ENCODE results near the gene MYO15B.

Gene MYO15B

DNA sequence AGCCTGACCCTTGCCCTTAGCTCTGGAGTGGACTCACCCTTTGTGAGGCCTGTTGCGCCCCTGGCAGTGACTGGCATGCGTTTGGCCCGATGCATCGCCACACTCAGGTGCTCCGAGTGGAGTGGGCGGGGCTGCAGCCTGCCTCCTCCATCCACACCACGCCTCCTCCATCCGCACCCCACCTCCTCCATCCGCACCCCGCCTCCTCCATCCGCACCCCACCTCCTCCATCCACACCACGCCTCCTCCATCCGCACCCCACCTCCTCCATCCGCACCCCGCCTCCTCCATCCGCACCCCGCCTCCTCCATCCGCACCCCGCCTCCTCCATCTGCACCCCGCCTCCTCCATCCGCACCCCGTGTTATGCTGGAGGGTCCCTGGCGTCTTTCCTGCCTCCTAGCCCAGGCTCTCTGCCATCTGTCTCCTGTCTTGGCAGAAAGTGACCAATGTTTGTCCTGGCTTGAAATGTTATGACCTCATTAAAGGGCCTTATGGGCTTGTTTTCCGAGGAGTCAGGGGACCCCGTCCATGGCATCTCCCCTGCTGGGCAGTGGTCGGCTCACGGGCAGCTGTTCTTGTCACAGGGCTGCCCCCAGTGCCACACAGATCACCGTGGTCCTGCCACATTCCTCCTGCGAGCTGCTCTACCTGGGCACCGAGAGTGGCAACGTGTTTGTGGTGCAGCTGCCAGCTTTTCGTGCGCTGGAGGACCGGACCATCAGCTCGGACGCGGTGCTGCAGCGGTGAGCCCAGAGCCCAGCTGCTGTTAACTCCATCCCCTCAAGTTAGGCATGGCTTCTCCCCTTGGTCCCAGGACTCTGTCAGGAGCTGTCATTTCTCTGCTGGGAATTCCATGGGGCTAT, 28.7 kb upstream of the MYO15B start:
- DNase-seq (ENCODE audit: low read depth) = no peak

- no peak for DNase-seq (ENCODE audit: low read depth)
Measured at GRCh38 chr17:75559958-75560533, 27.6 kb upstream of the MYO15B start.

DNA sequence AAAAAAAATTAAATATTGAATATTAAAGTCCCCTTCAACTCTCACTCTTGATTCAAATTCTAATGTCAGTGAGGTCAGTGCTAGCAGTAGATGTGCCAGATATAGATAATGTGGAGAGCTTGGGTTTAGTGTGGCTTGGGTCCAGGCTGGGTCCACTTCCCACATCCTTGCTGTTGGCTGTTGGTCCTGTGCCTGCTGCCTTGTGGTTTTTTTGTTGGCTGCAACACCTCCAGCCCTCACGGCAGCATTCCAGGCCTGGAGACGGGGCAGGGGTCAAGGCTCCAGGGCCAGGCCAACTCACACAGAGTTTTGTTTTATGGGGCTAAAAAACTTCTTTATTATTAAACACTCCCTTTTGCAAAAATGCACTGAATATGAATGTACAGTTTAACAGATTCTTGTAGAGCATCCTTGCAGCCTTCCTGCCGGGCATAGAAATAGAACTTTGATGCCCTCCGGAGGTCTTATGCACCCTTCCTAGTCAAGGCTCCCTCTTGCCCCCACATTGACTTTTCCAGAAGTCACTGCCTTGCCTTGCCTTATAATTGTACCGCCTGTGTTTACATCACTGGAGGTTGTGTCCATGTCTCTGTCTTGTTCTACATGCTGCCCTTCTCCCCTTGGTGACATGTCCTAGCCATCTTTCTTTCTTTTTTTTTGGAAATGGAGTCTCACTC, 25.5 kb upstream of the MYO15B start:
- DNase-seq (ENCODE audit: low read depth) = no peak

- no peak for DNase-seq (ENCODE audit: low read depth)
Measured at GRCh38 chr17:75563063-75563758, 24.4 kb upstream of the MYO15B start.

- no peak for DNase-seq (ENCODE audit: low read depth)
Measured at GRCh38 chr17:75564195-75564594, 23.4 kb upstream of the MYO15B start.

GRCh38 chr17:75565066-75565465, 22.5 kb upstream of the MYO15B start:
- no peak for DNase-seq (ENCODE audit: low read depth)

DNA sequence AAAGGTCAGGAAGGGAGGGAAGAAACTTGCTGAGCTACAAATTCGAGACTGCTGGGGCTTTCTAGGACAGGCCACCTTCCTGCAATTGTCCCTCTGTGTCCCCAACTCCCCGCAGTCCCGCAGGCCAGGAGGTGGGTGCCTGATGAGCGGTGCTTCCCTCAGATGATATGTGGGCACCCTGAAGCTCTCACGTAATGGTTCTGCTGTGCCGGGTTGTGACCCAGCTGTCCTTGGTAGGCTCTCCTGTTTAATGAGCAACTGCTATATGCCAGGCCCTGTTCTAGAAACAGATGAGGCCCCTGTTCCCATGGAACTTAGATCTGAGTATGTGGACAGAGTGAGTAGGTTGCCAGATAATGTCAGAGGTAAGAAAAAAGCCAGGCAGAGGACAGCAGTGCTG, 22.0 kb upstream of the MYO15B start:
- DNase-seq (ENCODE audit: low read depth) = no peak

DNA sequence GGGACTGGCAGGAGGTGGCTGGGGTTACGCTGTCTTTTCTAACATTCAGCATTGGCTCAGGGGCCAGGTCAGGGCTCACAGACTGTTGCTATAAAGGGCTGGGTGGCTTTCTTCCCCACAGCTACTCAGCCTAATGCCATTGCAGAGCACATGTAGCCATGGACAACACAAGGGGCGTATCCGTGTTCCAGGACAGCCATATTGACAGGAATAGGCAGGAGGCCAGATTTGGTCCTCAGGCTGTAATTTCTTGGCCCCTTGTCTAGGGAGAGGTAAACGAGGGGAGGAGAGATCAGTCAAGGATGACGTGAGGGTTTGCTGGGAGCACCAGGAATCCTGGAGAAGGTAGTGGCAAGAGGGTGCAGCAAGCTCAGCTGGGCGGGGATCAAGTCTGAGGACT, 21.2 kb upstream of the MYO15B start:
- no peak for DNase-seq (ENCODE audit: low read depth)

DNA sequence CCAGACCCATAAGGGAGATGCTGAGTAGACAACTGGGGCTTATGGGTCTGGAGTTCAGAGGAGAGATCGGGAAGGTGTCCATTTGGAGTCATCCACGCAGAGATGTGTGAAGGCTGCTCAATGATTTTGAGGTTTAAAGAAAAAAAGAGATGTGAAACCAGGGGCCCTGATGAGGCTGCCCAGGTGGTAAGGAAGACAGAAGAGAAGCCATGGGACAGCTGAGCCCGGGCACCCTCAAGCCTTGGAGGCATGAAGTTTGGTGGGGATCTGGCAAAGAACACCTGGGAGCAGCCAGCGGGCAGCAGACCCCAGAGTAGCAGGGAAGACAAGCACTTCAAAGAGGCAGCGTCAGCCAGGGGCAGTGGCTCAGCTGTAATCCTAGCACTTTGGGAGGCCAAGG, 20.8 kb upstream of the MYO15B start:
- DNase-seq (ENCODE audit: low read depth) = no peak

GRCh38 chr17:75568412-75569255, 19.0 kb upstream of the MYO15B start:
- no peak for DNase-seq (ENCODE audit: low read depth)

DNA sequence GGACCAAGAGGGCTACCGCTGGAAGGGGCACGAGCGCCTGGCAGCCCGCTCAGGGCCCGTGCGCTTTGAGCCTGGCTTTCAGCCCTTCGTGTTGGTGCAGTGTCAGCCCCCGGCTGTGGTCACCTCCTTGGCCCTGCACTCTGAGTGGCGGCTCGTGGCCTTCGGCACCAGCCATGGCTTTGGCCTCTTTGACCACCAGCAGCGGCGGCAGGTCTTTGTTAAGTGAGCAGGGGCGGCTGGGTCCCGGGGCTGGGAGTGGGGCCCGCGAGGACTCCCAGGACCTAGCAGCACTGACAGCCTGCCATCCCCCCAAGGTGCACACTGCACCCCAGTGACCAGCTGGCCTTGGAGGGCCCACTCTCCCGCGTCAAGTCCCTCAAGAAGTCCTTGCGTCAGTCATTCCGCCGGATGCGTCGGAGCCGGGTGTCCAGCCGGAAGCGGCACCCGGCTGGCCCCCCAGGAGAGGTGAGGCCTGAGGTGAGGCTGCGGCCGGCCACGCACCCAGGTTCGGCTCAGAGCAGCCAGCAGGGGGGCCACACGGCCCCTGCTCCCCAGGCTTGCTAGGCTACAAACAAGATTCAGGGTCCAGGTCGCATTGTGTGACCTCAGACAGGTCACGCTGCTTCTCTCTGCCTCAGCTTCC, 17.4 kb upstream of the MYO15B start:
- no peak for DNase-seq (ENCODE audit: low read depth)

GRCh38 chr17:75570772-75571171, 16.8 kb upstream of the MYO15B start:
- DNase-seq (ENCODE audit: low read depth) = no peak

GRCh38 chr17:75571197-75571884, 16.3 kb upstream of the MYO15B start:
- DNase-seq (ENCODE audit: low read depth) = no peak

DNA sequence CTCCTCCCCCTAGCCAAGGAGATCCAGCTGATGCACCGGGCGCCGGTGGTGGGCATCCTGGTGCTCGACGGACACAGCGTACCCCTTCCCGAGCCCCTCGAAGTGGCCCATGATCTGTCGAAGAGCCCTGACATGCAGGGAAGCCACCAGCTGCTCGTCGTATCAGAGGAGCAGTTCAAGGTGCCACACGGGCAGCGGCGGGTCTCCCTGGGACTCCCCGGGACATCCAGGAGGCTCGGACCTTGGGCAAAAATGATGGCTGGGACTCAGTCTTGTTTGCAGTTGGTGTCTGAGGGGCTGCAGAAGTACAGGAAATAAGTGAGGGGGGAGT, 15.8 kb upstream of the MYO15B start:
- no peak for DNase-seq (ENCODE audit: low read depth)

GRCh38 chr17:75572713-75573539, 14.7 kb upstream of the MYO15B start:
- no peak for DNase-seq (ENCODE audit: low read depth)

GRCh38 chr17:75573540-75573957, 14.1 kb upstream of the MYO15B start:
- DNase-seq (ENCODE audit: low read depth) = no peak

DNA sequence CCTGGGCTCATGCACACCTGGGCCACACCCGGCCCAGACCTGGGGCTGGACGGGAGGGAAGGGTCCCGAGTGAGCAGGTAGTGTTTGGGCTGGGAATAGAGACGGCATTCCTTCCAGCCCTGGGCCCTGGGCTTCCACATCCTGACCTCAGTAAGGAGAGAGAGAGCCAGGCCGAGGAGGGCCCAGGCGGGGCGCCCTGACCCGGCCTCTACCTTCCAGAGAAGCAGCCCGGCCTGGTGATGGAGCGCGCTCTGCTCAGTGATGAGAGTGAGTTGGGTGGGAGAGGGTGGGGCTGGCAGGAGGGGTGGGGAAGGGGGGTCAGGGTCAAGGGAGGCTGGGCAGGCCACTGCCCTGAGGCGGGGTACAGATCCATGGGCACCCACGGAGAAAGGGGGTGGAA, 13.6 kb upstream of the MYO15B start:
- DNase-seq (ENCODE audit: low read depth) = no peak

GRCh38 chr17:75574404-75575036, 13.1 kb upstream of the MYO15B start:
- no peak for DNase-seq (ENCODE audit: low read depth)

- no peak for DNase-seq (ENCODE audit: low read depth)
Measured at GRCh38 chr17:75575197-75575596, 12.4 kb upstream of the MYO15B start.

Measured in stimulated activated CD4-positive, alpha-beta T cell treated with anti-CD3 and anti-CD28 coated beads, Interleukin-2, amount 100 ng/mL, for 4 hours (primary cell).